HepG2 (cell line): ENCODE measurements around the gene ITSN2. TPM values are rescaled to one million over a fixed set of nuclear protein-coding genes. Genes with fewer than 3 reads are reported as not detected.

Source experiments
- ATAC-seq: fragments of 200-7000 bp; cut with Tn5 transposase; 3 replicates; pipeline ENCODE4 v1.9.1; 2020; ENCODE audit warnings: mild to moderate bottlenecking, moderate library complexity
- BruUV-seq: library from RNA; stranded (reverse); fragments of 400-500 nt; replicated peaks from 2 replicates; lab custom pipeline; 2021; lab: Mats Ljungman, UMichigan
- CTCF ChIA-PET: fragments of 300-600 bp; formaldehyde crosslinking; extraction: SDS; loops from one replicate; lab custom pipeline; 2021; ENCODE audit warnings: low total read pairs, inconsistent platforms, low intra/inter-chr PET ratio; lab: Yijun Ruan, JAX
- POLR2A ChIA-PET: fragments of 350-600 bp; sonication (Branson Sonifier 250); formaldehyde crosslinking; loops from one replicate; lab custom pipeline; 2020; ENCODE audit warnings: antibody characterized with exemption, inconsistent platforms; lab: Yijun Ruan, JAX
- DNase-seq: peaks from one replicate; pipeline ENCODE4 v3.0.0-alpha.2; 2015; ENCODE audit warnings: low spot score
- FAIRE-seq: peaks from 3 replicates; lab custom pipeline; 2011; peaks lifted over from hg19 to GRCh38; lab: Jason Lieb, UNC
- H2AFZ ChIP-seq: one replicate; pipeline ENCODE4 v1.6.1; 2011; ENCODE audit warnings: low read length, inconsistent platforms
- H3K27ac ChIP-seq: fragments of 300-600 bp; 3 replicates; pipeline ENCODE4 v1.8.0; 2011; ENCODE audit warnings: mixed run types, mild to moderate bottlenecking, mixed read lengths, low read length, inconsistent platforms; ENCODE audit not compliant: insufficient read depth; ENCODE audit errors: extremely low read length
- H3K27me3 ChIP-seq, 2 experiments: fragments of 200-600 bp in 1 of 2; 2 replicates in 1 of 2; 3 replicates in 1 of 2; pipeline versions ENCODE4 v1.6.0 to v1.8.0; 2011; ENCODE audit warnings: low read length in 2 of 2, mild to moderate bottlenecking in 2 of 2, moderate library complexity in 2 of 2, inconsistent platforms in 1 of 2; ENCODE audit not compliant: insufficient read depth in 2 of 2, control insufficient read depth in 1 of 2
- H3K36me3 ChIP-seq, 2 experiments: fragments of 200-600 bp in 1 of 2; replicated peaks in 1 of 2; 2 replicates in 1 of 2; 3 replicates in 1 of 2; pipeline versions ENCODE4 v1.5.1 to v1.8.0; 2011; ENCODE audit warnings: low read length in 2 of 2, inconsistent platforms in 1 of 2; ENCODE audit not compliant: insufficient read depth in 2 of 2, control insufficient read depth in 1 of 2
- H3K4me1 ChIP-seq: 2 replicates; pipeline ENCODE4 v1.5.1; 2012; ENCODE audit warnings: low read length, inconsistent platforms; ENCODE audit not compliant: insufficient read depth
- H3K4me2 ChIP-seq: 2 replicates; pipeline ENCODE4 v1.6.0; 2011; ENCODE audit warnings: low read depth, low read length, inconsistent platforms
- H3K4me3 ChIP-seq, 3 experiments: fragments of 200-600 bp in 1 of 3; sonication (generic), shearing (Covaris generic) in 1 of 3; replicated peaks in 1 of 3; 2 replicates each; pipeline ENCODE4 v1.5.1; 2011 to 2016; ENCODE audit warnings: low read length in 3 of 3, inconsistent platforms in 2 of 3, low read depth in 2 of 3, mild to moderate bottlenecking in 2 of 3, control low read depth in 1 of 3, mixed read lengths in 1 of 3; ENCODE audit not compliant: insufficient read depth in 1 of 3
- H3K79me2 ChIP-seq: one replicate; pipeline ENCODE4 v1.6.1; 2011; ENCODE audit warnings: low read length, inconsistent platforms; ENCODE audit not compliant: insufficient read depth
- H3K9ac ChIP-seq: 2 replicates; pipeline ENCODE4 v1.6.0; 2011; ENCODE audit warnings: mild to moderate bottlenecking, low read depth, low read length, inconsistent platforms; ENCODE audit not compliant: insufficient read depth
- H3K9me3 ChIP-seq: 2 replicates; pipeline ENCODE4 v1.5.1; 2012; ENCODE audit warnings: mild to moderate bottlenecking, low read length
- H4K20me1 ChIP-seq: 2 replicates; pipeline ENCODE4 v1.6.0; 2011; ENCODE audit warnings: inconsistent platforms, mild to moderate bottlenecking, low read length, moderate library complexity; ENCODE audit not compliant: insufficient read depth
- DMAP1 ChIP-seq: IDR thresholded peaks from 2 replicates; pipeline ENCODE4 v1.6.1; 2016
- NFYB ChIP-seq: sonication (generic); formaldehyde crosslinking; IDR thresholded peaks from 2 replicates; pipeline ENCODE4 v1.4.0; 2020; ENCODE audit warnings: missing genetic modification reagents
- TMF1 ChIP-seq: sonication (generic); formaldehyde crosslinking; IDR thresholded peaks from 2 replicates; pipeline ENCODE4 v1.8.1; 2022; ENCODE audit warnings: low read depth, missing genetic modification reagents
- ZNF337 ChIP-seq: sonication (generic); formaldehyde crosslinking; IDR thresholded peaks from 2 replicates; pipeline ENCODE4 v1.5.1; 2020; ENCODE audit warnings: missing genetic modification reagents, low read depth, mild to moderate bottlenecking, borderline replicate concordance
- ZNF720 ChIP-seq: sonication (generic); formaldehyde crosslinking; IDR thresholded peaks from 2 replicates; pipeline ENCODE4 v1.4.0; 2020; ENCODE audit warnings: missing genetic modification reagents
- WGBS: methylation state at CpG from one replicate; pipeline ENCODE4 v1.1.6; 2017; ENCODE audit warnings: low lambda C conversion rate; 5-methylcytosine and 5-hydroxymethylcytosine counted together
- in situ Hi-C: cut with HindIII; loops from 2 replicates; pipeline ENCODE4 v1.10.0; 2017; ENCODE audit warnings: low pct_unique_long_range_greater_than_20kb; ENCODE audit not compliant: extremely low pct_ligation_motif_present
- intact Hi-C: fragments of 100-400 bp; cut with micrococcal nuclease; formaldehyde crosslinking; loops from one replicate; pipeline ENCODE4 v1.10.0; 2022; ENCODE audit not compliant: unreplicated experiment
- polyA plus RNA-seq, 8 experiments: library from polyadenylated mRNA; depleted of rRNA in 3 of 8; stranded (reverse) in 7 of 8; unstranded in 1 of 8; fragments of >200 nt; fragmentation: Illumina TruSeq in 4 of 8; extraction: Trizol in 4 of 8; gene quantifications; 2 replicates each; pipeline versions ENCODE4 v1.2.1 to v1.2.3, GENCODE V29; 2011 to 2016; ENCODE audit warnings: low read depth in 4 of 8, missing spikeins in 1 of 8, mixed read lengths in 1 of 8; ENCODE audit not compliant: insufficient read depth in 1 of 8
- total RNA-seq, 5 experiments: library from RNA; depleted of rRNA; stranded (reverse); fragments of >200 nt; fragmentation: Illumina TruSeq; extraction: Trizol; gene quantifications; 2 replicates each; pipeline ENCODE4 v1.2.3, GENCODE V29; 2016; ENCODE audit warnings: low read depth in 1 of 5
- TF ChIP-seq, protein P1 (sequence below): sonication (generic); formaldehyde crosslinking; IDR thresholded peaks from 2 replicates; pipeline ENCODE4 v1.4.0; 2020; ENCODE audit warnings: missing genetic modification reagents, borderline replicate concordance
- TF ChIP-seq, protein P2 (sequence below): sonication (generic); formaldehyde crosslinking; IDR thresholded peaks from 2 replicates; pipeline ENCODE4 v1.5.0; 2020; ENCODE audit warnings: mild to moderate bottlenecking, missing genetic modification reagents
- TF ChIP-seq, protein P3 (sequence below): IDR thresholded peaks from 2 replicates; pipeline ENCODE4 v1.6.1; 2016; ENCODE audit warnings: missing compliant biosample characterization, missing genetic modification reagents, borderline replicate concordance

Gene ITSN2
- total and polyA plus RNA-seq, 2 of the 13 experiments (the other 11 are each of a cell fraction or from before 2014, with no cell fraction given): 26.0 to 26.6 TPM

GRCh38 chr2:24241528-24241927 lies 118.8 kb downstream of the ITSN2 start (continued):
- TF ChIP-seq, protein P1, sequence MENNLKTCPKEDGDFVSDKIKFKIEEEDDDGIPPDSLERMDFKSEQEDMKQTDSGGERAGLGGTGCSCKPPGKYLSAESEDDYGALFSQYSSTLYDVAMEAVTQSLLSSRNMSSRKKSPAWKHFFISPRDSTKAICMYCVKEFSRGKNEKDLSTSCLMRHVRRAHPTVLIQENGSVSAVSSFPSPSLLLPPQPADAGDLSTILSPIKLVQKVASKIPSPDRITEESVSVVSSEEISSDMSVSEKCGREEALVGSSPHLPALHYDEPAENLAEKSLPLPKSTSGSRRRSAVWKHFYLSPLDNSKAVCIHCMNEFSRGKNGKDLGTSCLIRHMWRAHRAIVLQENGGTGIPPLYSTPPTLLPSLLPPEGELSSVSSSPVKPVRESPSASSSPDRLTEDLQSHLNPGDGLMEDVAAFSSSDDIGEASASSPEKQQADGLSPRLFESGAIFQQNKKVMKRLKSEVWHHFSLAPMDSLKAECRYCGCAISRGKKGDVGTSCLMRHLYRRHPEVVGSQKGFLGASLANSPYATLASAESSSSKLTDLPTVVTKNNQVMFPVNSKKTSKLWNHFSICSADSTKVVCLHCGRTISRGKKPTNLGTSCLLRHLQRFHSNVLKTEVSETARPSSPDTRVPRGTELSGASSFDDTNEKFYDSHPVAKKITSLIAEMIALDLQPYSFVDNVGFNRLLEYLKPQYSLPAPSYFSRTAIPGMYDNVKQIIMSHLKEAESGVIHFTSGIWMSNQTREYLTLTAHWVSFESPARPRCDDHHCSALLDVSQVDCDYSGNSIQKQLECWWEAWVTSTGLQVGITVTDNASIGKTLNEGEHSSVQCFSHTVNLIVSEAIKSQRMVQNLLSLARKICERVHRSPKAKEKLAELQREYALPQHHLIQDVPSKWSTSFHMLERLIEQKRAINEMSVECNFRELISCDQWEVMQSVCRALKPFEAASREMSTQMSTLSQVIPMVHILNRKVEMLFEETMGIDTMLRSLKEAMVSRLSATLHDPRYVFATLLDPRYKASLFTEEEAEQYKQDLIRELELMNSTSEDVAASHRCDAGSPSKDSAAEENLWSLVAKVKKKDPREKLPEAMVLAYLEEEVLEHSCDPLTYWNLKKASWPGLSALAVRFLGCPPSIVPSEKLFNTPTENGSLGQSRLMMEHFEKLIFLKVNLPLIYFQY: no peak
- TF ChIP-seq, all 625 proteins: peak for 0

- intact Hi-C loops: no loop called here
- Histone ChIP-seq H4K20me1 (no peaks in the 10 kb centered on the region), H3K4me3 (no peak overlapping the region), H2AFZ (no peak overlapping the region), H3K9me3 (no peaks in the 10 kb centered on the region), H3K9ac (no peak overlapping the region), H3K4me2 (no peak overlapping the region), H3K27ac (no peak overlapping the region), H3K36me3 (peaks cover 1 to 5% of the 10 kb centered on the region in 2 experiments; a peak in 2 of 5 replicates), H3K79me2 (no peaks in the 10 kb centered on the region), H3K4me1 (peaks cover 8% of the 10 kb centered on the region), H3K27me3 (no peaks in the 10 kb centered on the region)
- FAIRE-seq (no peak), DNase-seq (no peak), ATAC-seq (no peak)
- POLR2A ChIA-PET: no interaction called here
- CTCF ChIA-PET: no interaction called here
- in situ Hi-C loops: no loop called here
- BruUV-seq: no TSS peak
- 95% methylated on average over 1 of the region's 1 CpG for WGBS
- no peak for TF ChIP-seq ZNF337 (CRISPR knock-in tag)
- TF ChIP-seq, protein P2, sequence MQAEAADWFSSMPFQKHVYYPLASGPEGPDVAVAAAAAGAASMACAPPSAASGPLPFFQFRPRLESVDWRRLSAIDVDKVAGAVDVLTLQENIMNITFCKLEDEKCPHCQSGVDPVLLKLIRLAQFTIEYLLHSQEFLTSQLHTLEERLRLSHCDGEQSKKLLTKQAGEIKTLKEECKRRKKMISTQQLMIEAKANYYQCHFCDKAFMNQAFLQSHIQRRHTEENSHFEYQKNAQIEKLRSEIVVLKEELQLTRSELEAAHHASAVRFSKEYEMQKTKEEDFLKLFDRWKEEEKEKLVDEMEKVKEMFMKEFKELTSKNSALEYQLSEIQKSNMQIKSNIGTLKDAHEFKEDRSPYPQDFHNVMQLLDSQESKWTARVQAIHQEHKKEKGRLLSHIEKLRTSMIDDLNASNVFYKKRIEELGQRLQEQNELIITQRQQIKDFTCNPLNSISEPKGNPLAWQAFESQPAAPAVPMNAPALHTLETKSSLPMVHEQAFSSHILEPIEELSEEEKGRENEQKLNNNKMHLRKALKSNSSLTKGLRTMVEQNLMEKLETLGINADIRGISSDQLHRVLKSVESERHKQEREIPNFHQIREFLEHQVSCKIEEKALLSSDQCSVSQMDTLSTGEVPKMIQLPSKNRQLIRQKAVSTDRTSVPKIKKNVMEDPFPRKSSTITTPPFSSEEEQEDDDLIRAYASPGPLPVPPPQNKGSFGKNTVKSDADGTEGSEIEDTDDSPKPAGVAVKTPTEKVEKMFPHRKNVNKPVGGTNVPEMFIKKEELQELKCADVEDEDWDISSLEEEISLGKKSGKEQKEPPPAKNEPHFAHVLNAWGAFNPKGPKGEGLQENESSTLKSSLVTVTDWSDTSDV (CRISPR knock-in tag): no peak
- no peak for TF ChIP-seq DMAP1 (CRISPR knock-in tag)
- TF ChIP-seq TMF1 (CRISPR knock-in tag): no peak
- no peak for TF ChIP-seq ZNF720 (CRISPR knock-in tag)
- TF ChIP-seq, protein P3, sequence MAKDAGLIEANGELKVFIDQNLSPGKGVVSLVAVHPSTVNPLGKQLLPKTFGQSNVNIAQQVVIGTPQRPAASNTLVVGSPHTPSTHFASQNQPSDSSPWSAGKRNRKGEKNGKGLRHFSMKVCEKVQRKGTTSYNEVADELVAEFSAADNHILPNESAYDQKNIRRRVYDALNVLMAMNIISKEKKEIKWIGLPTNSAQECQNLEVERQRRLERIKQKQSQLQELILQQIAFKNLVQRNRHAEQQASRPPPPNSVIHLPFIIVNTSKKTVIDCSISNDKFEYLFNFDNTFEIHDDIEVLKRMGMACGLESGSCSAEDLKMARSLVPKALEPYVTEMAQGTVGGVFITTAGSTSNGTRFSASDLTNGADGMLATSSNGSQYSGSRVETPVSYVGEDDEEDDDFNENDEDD: no peak
- no peak for TF ChIP-seq NFYB (CRISPR knock-in tag)
Observed at GRCh38 chr2:24239553-24239952, 120.8 kb downstream of the ITSN2 start.
